ENCODE measurements around the gene ANO6. TPM values are rescaled to one million over a fixed set of nuclear protein-coding genes. Genes with fewer than 3 reads are reported as not detected.

ANO6 gene
- total and polyA plus RNA-seq, 2 of the 4 experiments (the other 2 are of a cell fraction): 21.6 to 41.0 TPM

- ChIA-PET CTCF (interaction anchor here (1.0 kb wide), 1 partner anchor 50 kb away, joined by 3 read pairs; no protein-coding TSS in a partner anchor), POLR2A (ENCODE audit: unreplicated experiment) (no interaction called here)
- Histone ChIP-seq H3K9me3 (ENCODE audit: control insufficient read depth, insufficient read depth, low read length) (no peaks in the 10 kb centered on the region), H3K79me1 (ENCODE audit: low read depth in 1 of 2, low read length in 2 of 2) (peaks cover 17 to 39% of the 10 kb centered on the region in 2 experiments), H2AK9ac (replicated peaks; ENCODE audit: low read depth, low read length, poor library complexity) (no peak overlapping the region), H3K4me2 (ENCODE audit: low read depth, low read length) (no peak overlapping the region), H3K4me3 (ENCODE audit: insufficient read depth, low read depth, low read length) (no peak overlapping the region), H3K36me3 (ENCODE audit: control insufficient read depth, insufficient read depth, low read length) (no peaks in the 10 kb centered on the region), H3K4me1 (ENCODE audit: control insufficient read depth, insufficient read depth, low read length) (peaks cover 5% of the 10 kb centered on the region; the same call in 1 of the 2 replicates), H3K18ac (ENCODE audit: low read depth, low read length) (no peak overlapping the region), H3K23ac (ENCODE audit: low read depth, low read length) (no peak overlapping the region), H3K4ac (ENCODE audit: low read depth, low read length) (no peak overlapping the region), H3K9me1 (ENCODE audit: insufficient read depth, low read length) (peaks cover 3% of the 10 kb centered on the region), H2BK120ac (ENCODE audit: low read depth, low read length) (no peak overlapping the region), H3K9ac (ENCODE audit: low read depth, low read length) (no peak overlapping the region), H2AFZ (replicated peaks; ENCODE audit: low read length, poor library complexity) (no peak overlapping the region), H4K20me1 (ENCODE audit: insufficient read depth, low read length) (peaks cover 3% of the 10 kb centered on the region; the same call in 1 of the 2 replicates), H3K14ac (replicated peaks; ENCODE audit: low read depth, low read length) (no peak overlapping the region), H2BK20ac (ENCODE audit: low read depth, low read length) (no peak overlapping the region), H3K56ac (ENCODE audit: extremely low read depth, insufficient read depth, low read length) (no peak overlapping the region), H2BK15ac (ENCODE audit: low read depth, low read length) (no peak overlapping the region), H2BK5ac (ENCODE audit: low read depth, low read length, poor library complexity, severe bottlenecking) (no peak overlapping the region), H4K8ac (ENCODE audit: low read depth in 2 of 2, low read length in 2 of 2) (no peak overlapping the region), H4K91ac (ENCODE audit: insufficient read depth, low read depth, low read length) (no peak overlapping the region), H3K27ac (ENCODE audit: insufficient read depth, low read length) (no peak overlapping the region), H2AK5ac (ENCODE audit: low read depth, low read length) (no peak overlapping the region), H3K27me3 (ENCODE audit: control insufficient read depth, insufficient read depth, low read length) (no peaks in the 10 kb centered on the region), H4K5ac (ENCODE audit: low read depth, low read length) (no peak overlapping the region)
- intact Hi-C loops (cut with micrococcal nuclease): no loop called here
- in situ Hi-C loops (cut with MboI; ENCODE audit: low sequenced_read_pairs): no loop called here
- DNase-seq (no peak), ATAC-seq (ENCODE audit: low read depth) (no peak)
- dilution Hi-C loops (cut with HindIII; ENCODE audit: low sequenced_read_pairs, unreplicated experiment): no loop called here
- BruUV-seq (replicated peaks): no TSS peak
- TF ChIP-seq POLR2A (IDR thresholded peaks at IDR 0.05; ENCODE audit: low read depth, low read length) (no peak), MAFK (IDR thresholded peaks at IDR 0.05; ENCODE audit: low read depth, low read length) (peak; percentile 74)
Observed at GRCh38 chr12:45339035-45339434, 123.1 kb downstream of the ANO6 start.

Data from IMR-90 (cell line).